GM21390 (cell line): ENCODE results near the gene IL36A.

Experiments
- ATAC-seq: cut with Tn5 transposase; IDR thresholded peaks from one replicate; pipeline ENCODE4 v1.9.1; 2021; ENCODE audit not compliant: unreplicated experiment

IL36A gene

DNA sequence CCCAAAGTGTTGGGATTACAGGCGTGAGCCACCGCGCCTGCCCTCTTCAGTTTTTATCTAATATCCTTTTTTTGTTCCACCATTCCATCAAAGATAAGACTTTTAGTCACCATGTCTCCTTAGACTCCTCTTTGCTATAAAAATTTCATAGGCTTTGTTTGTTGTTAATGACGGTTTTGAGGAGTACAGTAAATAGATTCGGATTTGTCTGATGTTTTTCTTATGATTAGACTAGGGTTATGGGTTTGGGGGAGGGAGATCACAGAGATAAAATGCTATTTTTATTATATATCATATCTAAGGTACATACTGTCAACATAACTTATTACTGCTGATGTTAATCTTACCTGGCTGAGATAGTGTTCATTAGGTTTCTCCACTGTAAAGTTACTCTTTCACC lies 41.2 kb downstream of the IL36A start:
- no peak for ATAC-seq

DNA sequence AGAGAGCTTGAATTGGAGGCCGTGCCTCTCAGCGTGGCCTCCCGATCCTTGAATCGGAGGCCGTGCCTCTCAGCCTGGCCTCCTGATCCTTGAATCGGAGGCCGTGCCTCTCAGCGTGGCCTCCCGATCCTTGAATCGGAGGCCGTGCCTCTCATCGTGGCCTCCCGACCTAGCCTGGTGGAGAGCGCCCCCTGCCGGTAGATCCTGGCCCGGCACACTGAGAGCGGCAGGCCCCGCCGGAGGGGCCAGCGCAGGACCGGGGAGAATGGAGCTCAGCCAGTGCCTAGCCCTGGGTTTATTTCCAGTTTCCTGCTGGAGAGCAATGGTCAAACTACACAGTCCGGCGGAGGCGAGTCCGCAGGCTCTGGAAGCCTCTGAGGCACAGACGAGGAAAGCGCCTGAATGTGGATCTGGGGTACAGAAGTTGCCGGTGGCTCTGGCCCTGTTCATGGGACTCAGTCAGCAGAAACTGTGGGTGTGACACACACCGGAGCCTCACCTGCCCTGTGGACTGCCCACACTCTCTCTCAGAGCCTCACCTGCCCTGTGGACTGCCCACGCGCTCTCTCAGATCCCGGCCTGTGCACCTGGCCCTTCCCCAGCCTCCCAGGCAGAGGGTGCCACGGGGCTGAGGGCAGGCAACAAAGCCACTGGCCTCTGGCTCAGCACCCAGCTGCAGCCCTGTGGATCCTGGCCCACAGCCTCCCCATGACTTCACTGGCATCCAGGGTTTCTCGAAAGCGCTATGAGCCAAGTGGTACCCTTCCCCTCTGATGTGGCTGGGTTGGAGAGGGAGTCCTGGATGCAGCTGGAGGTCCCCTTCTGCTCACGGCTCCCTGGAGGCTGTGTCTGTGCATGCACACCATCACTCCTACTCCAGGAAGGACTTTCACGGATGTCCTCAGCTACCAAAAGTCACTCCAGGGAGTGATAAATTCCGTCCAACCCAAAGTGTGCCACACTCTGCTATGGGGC lies 45.9 kb downstream of the IL36A start:
- ATAC-seq: no peak

DNA sequence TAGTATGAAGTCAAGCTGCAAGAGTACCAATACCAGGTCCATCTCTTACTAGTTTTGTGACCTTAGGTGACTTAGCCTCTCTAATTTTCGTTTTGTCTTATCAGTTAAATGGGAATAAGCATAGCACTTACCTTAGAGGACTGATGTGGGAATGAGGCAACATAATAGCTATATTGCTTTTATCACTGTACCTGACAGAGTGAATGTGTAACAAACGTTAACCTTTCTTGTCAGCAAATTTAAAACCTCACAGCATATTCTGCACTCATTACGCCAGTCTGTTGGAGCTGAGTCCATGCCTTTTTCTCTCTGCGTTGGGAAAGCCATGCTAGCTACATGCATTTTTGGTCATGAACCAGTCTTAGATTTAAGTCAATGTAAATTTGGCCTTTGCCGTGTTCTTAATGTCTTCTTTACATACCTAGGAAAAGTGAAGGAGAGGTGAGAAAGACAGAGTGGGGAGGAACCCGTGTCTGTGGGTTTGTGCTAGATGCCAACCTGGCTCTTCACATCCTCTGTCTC lies 47.2 kb downstream of the IL36A start, which contains the start of gene IL36B:
Gene IL36B, minus strand, starts transcription at position 472 of the 522 bp plus-strand sequence.
- ATAC-seq: no peak

DNA sequence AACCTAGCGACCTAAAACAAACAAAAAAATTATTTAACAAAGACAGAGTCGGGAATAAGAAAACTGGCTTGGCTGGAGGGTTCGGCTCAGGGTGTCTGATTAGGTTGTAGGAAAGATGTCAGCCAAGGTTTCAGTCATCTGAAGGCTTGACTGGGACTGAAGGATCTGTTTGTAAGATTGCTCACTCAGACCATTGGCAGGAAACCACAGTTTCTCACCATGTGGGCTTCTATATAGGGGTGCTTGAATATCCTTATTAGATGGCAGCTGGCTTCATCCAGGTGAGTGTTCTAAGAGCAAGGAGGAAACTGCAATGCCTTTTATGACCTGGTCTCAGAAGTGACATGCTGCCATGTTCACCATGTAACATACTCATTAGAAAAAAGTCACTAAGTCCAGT lies 48.4 kb downstream of the IL36A start:
- ATAC-seq: no peak

DNA sequence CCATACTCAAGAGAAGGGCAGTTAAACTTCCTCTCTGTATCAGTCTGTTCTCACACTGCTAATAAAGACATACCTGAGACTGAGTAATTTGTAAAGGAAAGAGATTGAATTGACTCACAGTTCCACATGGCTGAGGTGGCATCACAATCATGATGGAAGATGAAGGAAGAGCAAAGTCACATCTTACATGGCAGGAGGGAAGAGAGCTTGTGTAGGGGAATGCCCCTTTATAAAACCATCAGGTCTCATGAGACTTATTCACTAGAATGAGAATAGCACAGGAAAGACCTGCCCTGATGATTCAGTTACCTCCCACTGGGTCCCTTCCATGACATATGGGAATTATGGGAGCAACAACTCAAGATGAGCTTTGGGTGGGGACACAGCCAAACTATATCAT lies 48.8 kb downstream of the IL36A start:
- ATAC-seq: no peak

DNA sequence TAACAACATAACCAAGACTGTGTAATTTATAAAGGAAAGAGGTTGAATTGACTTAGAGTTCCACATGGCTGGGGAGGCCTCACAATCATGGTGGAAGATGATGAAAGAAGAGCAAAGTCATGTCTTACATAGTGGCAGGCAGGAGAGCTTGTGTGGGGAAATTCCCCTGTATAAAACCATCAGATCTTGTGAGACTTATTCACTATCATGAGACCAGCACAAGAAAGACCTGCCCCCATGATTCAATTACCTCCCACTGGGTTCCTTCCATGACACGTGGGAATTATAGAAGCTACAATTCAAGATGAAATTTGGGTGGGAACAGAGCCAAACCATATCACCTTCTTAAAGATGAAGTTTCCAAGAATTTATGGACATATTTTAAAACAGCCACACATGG lies 51.3 kb downstream of the IL36A start:
- ATAC-seq: no peak

DNA sequence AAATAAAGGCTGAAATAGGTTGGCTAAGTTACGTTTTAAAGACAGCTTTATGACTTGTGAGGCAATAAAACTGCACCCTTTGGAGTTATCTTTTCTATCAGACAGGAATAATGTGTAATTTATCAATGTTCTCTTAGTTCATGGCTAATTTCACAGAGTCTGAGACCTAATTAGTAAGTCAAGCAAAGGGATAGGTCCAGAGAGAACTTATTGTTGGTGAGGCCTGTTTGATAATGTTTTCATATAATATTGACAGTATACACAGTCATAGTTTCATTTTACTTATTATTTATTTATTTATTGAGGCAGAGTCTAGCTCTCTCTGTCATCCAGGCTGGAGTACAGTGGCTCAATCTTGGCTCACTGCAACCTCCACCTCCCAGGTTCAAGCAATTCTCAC lies 51.9 kb downstream of the IL36A start:
- ATAC-seq: no peak
